ENCODE measurements around the gene TMEM129.

The TMEM129 gene

GRCh38 chr4:1669270-1669669 is 51.9 kb downstream of the TMEM129 start:
- DNase-seq (ENCODE audit: low read depth, low spot score), result no peak

- DNase-seq (ENCODE audit: low read depth, low spot score), result no peak
Observed at GRCh38 chr4:1668488-1668840, 52.7 kb downstream of the TMEM129 start.

- no peak for DNase-seq (ENCODE audit: low read depth, low spot score)
Observed at GRCh38 chr4:1667273-1667672, 53.9 kb downstream of the TMEM129 start.

GRCh38 chr4:1666391-1666790 is 54.7 kb downstream of the TMEM129 start:
- DNase-seq (ENCODE audit: low read depth, low spot score), result no peak

Data from activated CD4-positive, CD25-positive, alpha-beta regulatory T cell treated with anti-CD3 and anti-CD28 coated beads, Interleukin-2, amount 50 U/mL, for 16 hours (primary cell).